HG02623 (cell line): Measurements from ENCODE around the gene CNTF.
"Not testable (repeated sequence)": the region's sequence is repeated elsewhere in the genome, so short reads cannot be mapped to it uniquely, and the experiment has no call there.

Experiments
- ATAC-seq: cut with Tn5 transposase; IDR thresholded peaks from one replicate; pipeline ENCODE4 v1.9.1; 2021; ENCODE audit warnings: moderate library complexity; ENCODE audit not compliant: unreplicated experiment

Gene CNTF, protein sequence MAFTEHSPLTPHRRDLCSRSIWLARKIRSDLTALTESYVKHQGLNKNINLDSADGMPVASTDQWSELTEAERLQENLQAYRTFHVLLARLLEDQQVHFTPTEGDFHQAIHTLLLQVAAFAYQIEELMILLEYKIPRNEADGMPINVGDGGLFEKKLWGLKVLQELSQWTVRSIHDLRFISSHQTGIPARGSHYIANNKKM

DNA sequence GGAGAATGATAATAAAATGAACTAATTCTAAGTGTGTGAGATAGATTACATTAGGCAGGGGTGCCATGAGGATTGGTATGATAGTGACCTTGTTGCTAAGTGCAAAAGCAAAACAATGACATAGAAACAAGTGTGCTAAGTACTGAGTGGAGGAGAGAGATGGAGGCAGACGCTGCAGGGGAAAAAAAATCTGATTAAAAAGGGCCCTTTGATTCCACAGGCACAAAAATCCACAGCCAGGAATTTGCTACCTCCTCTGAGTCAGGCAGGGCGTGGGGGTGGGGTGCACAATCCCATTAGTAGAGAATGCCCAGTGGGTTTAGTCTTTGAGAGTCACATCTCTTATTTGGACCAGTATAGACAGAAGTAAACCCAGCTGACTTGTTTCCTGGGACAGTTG lies at the start of gene CNTF:
Gene CNTF (plus strand): TSS at position 322 of the 400 bp plus-strand sequence. CDS start 88 bp downstream, outside the sequence.
- no peak for ATAC-seq

DNA sequence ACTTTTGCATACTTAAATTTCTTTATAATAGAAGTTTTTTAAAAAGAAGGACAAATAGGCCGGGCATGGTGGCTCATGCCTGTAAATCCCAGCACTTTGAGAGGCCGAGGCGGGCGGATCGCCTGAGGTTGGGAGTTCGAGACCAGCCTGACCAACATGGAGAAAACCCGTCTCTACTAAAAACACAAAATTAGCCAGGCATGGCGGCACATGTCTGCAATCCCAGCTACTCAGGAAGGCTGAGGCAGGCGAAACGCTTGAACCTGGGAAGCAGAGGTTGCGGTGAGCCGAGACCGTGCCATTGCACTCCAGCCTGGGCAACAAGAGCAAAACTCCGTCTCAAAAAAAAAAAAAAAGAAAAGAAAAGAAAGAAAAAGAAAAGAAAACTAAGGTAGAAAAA lies 49.6 kb upstream of the CNTF start:
- ATAC-seq, result not testable (repeated sequence)

DNA sequence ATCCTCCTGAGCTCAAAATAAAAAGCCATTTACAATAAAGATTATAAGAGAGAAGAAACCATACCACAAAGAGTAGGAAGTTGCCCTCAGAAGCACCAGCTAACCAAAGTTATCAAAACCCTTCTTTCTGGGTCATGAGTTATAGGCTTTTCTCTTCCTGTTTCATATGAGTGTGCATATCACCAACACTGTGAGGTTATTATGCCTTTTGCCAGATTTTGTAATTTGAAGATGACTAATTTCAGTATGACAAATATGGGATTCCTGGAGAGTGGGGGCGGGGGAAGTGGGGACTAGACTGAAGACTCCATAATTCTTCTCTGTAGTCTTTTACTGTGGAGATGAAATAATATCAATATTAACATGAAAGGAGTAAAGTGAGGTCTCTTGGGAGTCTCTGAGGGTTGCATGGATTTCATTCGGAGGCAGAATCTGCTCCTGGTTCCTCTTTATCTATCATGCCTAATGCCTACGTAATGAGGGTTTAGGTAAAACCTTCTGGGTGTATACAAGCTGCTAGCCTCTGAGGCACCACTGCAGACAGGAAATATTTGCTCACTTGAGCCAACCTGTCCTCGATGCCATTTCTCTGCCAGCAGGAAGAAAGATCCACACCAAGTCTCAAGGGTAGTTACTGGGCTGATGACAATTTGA lies 48.9 kb upstream of the CNTF start:
- ATAC-seq, result peak; percentile 14

DNA sequence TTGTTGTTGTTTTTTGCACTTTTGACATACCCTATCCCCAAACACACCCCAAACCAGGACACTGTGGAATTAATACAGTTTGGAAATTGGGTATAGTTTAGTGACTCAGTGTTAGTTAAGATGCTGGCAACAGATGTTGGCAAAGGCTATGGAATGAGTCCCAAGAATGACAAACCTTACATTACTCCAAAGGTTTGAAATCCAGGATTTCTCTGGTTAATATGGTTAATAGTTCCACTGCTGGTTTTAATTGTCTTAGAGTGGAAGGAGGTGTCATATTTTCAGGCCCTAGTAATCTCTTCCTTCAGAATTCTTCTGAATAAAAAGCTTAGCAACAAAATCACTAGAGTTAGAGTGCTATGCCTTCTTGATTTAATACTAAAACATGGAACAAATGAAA lies 47.6 kb upstream of the CNTF start:
- ATAC-seq, result no peak

DNA sequence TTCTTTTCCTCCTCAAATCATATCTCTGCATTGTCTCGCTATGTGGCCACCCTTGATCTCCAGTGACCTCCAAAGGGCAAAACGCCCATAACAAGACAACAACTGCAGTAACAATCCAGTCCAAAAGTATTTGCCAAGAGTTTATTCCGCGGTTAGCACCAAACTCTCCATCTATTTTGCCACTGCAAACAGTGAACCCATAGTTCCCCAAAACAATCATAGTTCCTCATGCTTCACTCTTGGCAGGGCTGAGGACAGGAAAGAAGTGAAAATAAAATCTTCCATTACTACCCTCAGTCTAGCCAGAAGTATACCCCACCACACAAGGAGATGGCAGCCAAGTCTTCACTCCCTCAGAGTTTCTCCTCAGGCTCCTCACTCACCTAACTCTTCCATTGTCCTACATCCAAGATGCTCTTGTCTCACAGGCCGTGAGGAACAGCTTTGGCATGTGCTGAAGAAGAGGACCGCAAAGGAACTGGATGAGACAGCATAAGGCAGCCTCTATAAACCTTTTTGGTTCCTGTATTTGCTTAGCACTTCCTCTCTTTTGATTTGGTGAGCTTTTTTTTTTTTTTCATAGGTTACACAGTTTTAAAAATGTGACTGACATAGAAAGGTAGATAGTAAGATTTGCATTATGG lies 47.0 kb upstream of the CNTF start, which contains the start of gene LPXN:
Gene LPXN (minus strand): TSS at position 480 of the 644 bp plus-strand sequence. CDS start 84 bp downstream, at position 396.
- ATAC-seq, result no peak

DNA sequence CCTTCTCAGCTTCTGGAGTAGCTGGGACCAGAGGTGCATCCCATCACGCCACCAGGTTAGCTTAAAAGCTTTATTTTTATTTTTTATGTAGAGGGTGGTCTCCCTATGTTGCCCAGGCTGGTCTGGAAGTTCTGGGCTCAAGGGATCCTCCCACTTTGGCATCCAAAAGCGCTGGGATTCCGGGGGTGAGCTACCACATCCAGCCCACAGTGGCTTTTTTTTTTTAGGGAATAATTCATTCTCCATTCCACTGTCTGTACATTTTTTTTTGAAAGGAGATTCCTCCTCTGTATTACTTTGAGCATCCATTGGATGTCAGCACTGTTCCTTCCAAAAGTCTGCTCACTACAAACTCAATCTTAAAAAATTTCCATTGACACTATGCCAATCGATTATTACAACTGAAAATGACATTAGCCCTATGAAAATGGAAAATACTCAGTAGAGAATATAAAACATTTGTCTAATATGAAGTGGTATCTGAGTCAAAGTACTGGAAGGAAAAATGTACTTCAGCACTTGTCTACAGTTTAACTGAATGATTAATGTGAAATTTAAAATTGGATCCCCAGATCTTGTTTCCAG lies 45.5 kb upstream of the CNTF start:
- no peak for ATAC-seq

DNA sequence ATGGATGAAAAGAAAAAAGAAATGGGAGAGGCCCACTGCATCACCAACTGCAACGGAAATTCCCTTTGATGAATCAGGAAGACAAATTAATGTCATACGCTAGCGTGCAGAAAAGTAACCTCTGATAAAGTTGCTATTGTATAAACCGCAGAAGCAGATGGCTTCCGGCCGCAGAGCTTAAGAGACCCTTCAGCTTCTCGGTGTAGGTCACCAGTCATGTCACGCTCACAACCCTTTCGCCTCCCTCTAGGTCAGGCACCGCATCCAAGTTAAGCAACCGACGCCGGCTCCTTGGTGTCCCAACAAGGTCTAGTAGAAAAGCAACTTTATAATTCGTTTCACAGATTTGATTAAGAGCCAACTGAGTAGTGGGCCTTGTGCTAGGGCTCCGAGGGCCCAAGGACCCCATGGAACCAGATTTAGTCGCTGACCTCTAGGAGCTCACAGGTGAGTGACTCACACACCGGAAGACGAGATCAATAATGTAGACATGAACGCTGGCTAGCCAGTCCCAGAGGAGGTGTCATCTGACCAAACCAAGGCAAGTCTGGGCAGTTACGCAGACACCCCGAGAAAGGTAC lies 44.8 kb upstream of the CNTF start:
- ATAC-seq, result peak; percentile 32

DNA sequence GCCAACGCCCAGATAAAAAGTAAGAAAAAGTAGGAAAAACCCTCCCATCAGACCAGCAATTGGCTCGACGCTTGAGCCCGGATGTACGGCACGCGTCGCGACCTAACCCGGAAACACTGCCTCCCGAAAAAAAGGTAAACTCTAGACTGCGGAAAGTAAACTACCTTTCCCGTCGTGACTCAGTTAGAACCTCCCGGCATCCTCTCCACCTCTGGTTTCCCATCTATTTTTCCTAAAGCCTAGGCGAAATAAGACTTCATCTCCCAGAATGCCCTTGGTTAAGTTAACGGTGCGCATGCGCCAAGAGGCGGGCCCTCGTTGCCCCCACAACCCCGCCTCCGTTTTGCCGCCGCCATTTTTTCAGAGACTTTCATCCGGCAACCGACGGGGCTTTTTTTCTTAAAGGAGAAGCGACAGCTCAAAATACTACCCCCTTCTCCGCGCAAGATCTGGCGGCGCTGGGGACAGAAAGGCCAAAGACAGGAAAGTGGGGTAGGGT lies 44.3 kb upstream of the CNTF start:
- no peak for ATAC-seq

DNA sequence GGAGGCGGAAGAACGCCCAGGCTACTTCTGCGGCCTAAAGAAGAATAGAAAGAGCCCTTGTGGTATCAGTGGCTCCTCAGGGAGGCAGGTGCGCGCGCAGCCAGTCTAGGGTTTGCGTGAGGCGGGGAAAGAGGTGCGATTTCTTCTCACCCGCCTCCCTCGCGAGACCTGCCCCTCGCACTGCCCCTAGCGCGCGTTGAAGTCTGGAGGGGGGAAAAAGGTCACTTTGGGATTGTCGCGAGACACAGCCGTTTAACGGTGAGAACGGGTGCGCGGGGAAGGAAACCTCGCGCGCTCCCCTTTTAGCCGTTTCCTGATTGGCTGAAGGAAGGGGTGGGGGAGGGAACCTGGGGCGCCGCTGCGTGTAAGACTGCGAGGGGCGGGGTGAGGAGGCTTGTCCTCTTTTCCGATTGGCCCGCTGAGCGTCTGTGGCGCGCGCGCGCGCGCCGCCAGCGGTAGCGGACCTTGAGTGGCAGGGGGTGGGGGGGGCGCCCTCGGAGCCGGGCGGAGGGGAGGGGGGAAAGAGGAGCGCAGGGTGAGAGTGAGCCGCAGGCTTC lies 43.8 kb upstream of the CNTF start, which contains the start of gene ZFP91:
Gene ZFP91 (plus strand): TSS at position 429 of the 557 bp plus-strand sequence. CDS start 219 bp downstream, outside the sequence.
- ATAC-seq, result peak; percentile 36

DNA sequence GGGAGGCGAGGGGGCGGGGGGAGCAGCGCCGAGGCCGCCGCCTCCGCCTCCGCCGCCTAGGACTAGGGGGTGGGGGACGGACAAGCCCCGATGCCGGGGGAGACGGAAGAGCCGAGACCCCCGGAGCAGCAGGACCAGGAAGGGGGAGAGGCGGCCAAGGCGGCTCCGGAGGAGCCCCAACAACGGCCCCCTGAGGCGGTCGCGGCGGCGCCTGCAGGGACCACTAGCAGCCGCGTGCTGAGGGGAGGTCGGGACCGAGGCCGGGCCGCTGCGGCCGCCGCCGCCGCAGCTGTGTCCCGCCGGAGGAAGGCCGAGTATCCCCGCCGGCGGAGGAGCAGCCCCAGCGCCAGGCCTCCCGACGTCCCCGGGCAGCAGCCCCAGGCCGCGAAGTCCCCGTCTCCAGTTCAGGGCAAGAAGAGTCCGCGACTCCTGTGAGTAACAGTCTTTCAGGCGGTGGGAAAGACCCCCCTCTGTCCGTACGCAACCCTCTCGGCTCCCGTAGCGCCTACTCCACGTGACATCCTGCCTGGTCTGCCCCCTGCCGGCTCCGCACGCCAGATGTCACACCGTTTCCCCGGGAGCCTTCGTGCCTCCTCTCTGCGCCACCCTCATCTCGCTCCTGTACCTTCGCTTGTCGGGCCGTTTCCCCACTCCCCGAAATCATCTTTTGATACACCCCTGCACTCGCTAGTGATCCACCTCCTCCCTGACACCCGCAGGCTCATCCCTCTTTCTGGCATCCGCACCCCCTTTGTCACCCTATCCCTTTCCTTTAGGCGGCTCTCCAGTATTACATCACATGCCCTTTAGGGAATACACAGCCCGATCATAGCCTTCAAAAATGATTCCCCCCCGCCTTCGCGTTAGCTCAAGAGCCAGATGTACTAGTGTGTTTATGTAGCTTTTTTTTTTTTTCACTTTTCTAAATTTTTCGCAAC lies 43.0 kb upstream of the CNTF start:
- ATAC-seq, result peak; percentile 37

DNA sequence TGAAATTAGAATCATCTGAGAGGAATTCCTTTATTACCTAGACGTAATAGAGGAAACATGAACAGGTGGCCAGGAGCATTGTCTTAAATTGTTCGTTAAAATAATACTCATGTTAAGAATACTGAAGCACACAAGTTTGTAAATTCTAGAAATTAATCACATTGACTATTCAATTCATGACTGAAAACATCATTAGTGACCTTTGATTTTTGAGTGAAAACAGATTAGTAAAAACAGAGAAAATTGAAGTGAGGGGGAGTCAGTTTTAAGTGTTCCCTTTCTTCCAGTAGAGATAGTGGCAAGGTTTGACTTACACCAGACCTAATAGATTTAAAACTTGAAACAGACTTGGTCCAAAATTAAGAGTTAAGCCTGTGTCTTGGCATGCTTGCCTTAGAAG lies 42.2 kb upstream of the CNTF start:
- no peak for ATAC-seq

DNA sequence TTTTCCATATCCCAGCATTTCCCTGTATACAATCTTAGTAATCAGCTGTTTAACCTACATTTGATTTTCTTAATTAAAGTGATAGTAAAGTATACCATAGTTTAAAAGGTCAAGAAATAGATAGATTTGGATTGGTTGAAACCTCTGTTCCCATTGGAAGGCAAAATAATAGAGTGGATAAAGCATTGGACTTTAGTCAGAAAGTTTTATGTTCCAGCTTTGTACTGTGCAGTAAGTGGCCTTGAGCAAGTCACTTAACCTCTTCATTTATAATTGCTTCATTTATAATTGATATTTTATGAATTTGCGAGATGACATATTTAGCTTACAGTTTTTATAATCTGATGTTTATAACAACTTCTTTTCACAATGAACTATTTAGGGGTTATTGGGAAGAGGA lies 40.0 kb upstream of the CNTF start:
- ATAC-seq, result no peak

DNA sequence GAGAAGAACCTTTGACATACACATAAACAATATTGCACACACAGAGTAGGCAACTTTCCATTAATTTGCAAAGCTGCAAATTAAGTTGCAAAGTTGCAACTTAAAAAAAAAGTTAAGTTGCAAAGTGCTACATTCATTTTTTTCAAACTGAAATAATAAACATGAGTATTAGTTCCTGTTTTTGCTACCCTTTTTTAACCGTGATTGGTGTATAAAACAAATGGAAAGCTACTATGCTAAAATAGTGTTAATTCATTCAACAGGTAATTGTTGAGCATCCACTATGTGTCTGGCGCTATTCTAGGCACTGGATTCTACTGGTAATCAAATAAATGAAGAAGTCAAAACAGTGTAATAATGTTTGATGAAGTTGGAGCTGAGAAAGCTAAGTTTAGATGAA lies 35.5 kb upstream of the CNTF start:
- ATAC-seq, result no peak

DNA sequence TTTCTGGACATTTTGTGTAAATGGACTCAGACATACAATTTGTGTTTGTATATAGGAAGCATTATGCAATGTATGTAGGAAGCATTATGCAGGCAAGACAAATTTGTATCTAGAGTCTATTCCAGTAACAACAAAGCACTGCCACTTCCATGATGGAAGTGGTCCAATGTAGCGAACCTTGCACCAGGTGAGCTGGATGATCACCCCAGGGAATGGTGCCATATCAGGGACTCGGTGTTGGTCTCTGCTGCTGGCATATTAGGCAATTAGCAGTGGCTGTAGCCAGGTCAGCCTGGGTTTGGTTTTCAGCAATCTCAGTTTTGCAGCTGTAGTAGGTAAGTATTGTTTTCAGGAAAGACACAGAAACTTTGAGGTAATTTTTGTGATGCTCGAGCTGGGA lies 30.8 kb upstream of the CNTF start:
- ATAC-seq, result no peak

DNA sequence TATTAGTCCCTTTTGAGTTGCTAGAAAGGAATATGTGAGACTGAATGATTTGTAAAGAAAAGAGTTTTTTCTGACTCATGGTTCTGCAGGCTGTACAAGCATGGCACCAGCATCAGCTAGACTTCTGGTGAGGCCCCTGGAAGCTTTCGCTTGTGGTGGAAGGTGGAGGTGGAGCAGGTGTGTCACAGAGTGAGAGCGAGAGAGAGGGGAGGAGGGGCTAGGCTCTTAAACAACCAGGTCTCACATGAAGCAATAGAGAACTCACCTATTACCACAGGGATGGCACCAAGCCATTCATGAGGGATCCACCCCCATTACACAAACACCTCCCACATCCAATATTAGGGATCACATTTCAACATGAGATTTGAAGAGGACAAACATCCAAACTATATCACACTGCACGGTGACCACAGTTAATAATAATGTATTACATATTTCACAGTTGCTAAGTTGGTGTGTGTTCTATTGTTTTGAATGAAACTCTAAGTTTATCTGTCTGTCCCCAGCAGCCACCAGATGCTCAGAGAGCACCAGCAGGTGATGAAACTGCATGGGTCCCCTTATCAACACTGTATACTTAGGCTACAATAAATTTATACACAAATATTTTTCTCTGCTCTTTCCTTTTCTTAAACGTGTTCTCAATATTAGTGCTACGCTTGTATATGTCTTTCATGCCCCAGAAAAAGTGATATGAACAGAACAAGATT lies 29.5 kb upstream of the CNTF start:
- ATAC-seq, result no peak

DNA sequence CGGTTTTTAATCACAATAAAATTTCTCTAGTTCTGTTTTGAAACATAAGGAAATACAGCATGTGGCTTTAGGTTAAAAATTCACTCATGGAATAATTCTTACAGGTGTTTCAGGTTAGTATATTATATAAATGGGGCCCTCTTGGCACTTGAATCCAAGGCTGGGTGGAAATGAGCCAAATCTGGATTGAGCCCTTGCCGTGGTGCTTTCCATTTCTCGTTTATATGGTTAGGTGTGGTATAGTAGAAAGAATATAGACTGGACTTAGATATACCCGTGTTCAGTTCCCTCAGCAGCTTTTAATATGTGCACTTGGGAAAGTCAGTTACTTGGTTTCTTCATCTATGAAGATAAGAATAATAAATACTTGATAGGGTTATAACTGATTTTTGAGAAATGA lies 27.6 kb upstream of the CNTF start:
- no peak for ATAC-seq

DNA sequence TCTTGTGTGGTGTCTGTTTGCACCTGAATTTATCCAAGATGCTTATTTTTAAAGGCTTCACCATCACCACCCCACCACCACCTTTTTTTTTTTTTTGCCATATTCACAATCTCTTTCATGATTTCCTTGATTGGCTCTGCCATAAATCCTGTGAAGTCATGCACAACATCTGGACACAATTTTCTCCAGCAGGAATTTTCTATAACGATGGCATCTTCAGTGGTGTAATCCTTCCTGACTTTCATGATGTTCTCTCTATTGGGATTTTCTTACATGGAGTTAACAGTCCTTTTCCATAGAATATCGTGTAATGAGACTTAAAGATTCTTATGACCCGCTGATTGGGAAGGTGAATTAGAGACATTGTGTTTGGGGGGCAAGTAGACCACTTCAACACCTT lies 25.8 kb upstream of the CNTF start:
- ATAC-seq, result no peak

DNA sequence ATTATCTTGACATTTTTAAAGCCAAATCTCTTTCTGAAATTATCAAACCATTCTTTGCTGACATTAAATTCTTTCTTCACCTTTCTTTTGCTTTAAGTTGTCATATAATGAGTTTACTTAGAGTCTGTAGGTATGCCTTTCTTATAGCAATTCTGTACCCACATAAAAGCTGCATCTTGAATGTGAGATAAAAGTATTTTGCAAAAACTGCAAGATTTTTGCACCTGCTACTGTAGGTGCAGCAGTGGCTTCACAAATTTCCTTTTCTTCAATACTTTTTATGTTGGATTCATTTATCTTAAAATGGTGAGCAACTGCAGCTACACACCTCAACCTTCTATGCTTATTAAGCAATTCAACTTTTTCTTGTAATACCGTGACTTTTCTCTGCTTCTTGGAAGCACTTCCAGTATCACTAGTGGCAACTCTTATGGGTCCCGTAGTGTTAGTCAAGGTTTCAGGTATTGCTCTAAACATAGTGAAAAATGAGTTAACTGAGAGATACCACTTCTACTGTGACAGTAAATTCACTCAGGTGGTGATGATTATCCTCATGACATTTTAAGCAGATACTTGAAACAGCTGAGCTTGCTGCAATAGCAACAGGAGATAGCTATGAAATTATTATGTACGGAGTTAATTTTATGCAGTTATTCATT lies 24.9 kb upstream of the CNTF start:
- ATAC-seq, result no peak

DNA sequence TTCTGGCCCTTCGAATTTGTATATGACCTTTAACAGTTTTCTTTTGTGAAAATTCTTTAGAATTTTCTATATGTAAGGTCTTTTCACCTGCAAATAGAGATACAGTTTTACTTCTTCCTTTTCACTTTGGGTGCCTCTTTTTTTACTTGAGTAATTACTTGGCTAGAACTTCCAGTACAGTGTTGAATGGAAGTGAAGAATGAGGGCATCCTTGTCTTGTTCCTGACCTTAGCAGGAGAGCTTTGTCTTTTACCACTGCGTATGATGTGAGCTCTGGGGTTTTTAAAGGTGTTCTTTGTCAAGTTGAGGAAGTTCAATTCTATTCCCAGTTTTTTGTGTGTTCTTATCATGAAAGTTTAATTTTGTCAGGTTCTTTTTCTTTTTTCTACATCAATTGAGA lies 22.0 kb upstream of the CNTF start:
- no peak for ATAC-seq
